Thoracic aorta (tissue), 2 donors: ENCODE measurements around the gene OPN1SW. TPM values are rescaled to one million over a fixed set of nuclear protein-coding genes. Genes with fewer than 3 reads are reported as not detected.

Experiments
- ATAC-seq: fragments of 150-250 bp; one replicate; pipeline ENCODE4 v1.8.0; 2017; ENCODE audit warnings: low read depth; ENCODE audit not compliant: insufficient number of reproducible peaks, low FRiP score
- DNase-seq: peaks from one replicate; pipeline ENCODE4 v3.0.0-alpha.2; 2020; ENCODE audit warnings: low spot score
- H3K27ac ChIP-seq, 2 donors: fragments of 200-600 bp; sonication (generic); 1 replicate in 1 of 2; 2 replicates in 1 of 2; pipeline ENCODE4 v1.5.1; 2016; ENCODE audit warnings: mild to moderate bottlenecking in 2 of 2, moderate library complexity in 2 of 2
- H3K27me3 ChIP-seq: fragments of 200-600 bp; sonication (generic); replicated peaks from 2 replicates; pipeline ENCODE4 v1.6.0; 2016; ENCODE audit warnings: mild to moderate bottlenecking; ENCODE audit not compliant: insufficient read depth
- H3K36me3 ChIP-seq: fragments of 200-600 bp; sonication (generic); one replicate; pipeline ENCODE4 v1.5.1; 2016
- H3K4me1 ChIP-seq, 2 donors: fragments of 200-600 bp; sonication (generic); 1 replicate in 1 of 2; 2 replicates in 1 of 2; pipeline versions ENCODE4 v1.5.1 to v1.6.0; 2016; ENCODE audit warnings: low read depth in 2 of 2, mild to moderate bottlenecking in 1 of 2; ENCODE audit not compliant: control insufficient read depth in 1 of 2
- H3K4me3 ChIP-seq: fragments of 200-600 bp; sonication (generic); 2 replicates; pipeline ENCODE4 v1.5.1; 2016; ENCODE audit warnings: mild to moderate bottlenecking
- H3K9me3 ChIP-seq: fragments of 200-600 bp; sonication (generic); 2 replicates; pipeline ENCODE4 v1.5.1; 2016
- total RNA-seq, 2 donors: library from RNA; depleted of rRNA; stranded (reverse); fragments of >200 nt; gene quantifications; one replicate each; pipeline versions ENCODE4 v1.1.0 to v1.2.3, GENCODE V29; 2016
- TF ChIP-seq, protein P1 (sequence below): fragments of 200-600 bp; sonication (generic); IDR thresholded peaks from one replicate; pipeline ENCODE4 v1.5.1; 2019; ENCODE audit warnings: antibody characterized with exemption

The OPN1SW gene
- total RNA-seq, 2 donors from 2014 or later, result not detected

DNA sequence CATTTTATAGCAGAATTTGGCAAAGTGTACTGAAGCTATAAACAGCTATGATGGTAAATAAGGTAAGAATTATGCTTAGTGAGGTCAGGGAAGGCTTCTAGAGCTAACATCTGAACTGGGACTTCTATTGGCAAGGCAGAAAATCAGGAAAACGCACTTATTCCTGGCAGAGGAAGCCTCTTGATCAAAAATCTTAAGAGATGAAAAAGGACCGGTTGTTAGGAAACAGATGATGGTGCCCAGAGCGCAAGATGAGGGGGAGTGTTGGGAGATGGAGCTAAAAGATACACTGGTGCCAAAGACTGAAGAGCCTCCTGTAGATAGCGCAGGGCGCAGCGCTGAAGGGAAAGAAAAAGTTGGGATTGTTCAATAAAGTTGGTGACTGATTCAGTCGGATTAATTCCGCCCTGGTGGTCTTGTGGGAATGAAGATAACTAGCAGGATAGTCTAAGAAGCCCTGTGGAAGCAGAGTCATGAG lies 37.0 kb downstream of the OPN1SW start:
- H3K27ac ChIP-seq, result peak overlapping the region; percentile 94 to 98
- DNase-seq (peak; percentile 10), ATAC-seq (peak; percentile 29)
- no peaks in the 10 kb centered on the region for H3K27me3 ChIP-seq
- no peaks in the 10 kb centered on the region for H3K36me3 ChIP-seq
- peaks cover 27 to 38% of the 10 kb centered on the region in 2 donors for H3K4me1 ChIP-seq
- peak overlapping the region; percentile 98 for H3K4me3 ChIP-seq
- H3K9me3 ChIP-seq, result no peaks in the 10 kb centered on the region
- TF ChIP-seq, protein P1, sequence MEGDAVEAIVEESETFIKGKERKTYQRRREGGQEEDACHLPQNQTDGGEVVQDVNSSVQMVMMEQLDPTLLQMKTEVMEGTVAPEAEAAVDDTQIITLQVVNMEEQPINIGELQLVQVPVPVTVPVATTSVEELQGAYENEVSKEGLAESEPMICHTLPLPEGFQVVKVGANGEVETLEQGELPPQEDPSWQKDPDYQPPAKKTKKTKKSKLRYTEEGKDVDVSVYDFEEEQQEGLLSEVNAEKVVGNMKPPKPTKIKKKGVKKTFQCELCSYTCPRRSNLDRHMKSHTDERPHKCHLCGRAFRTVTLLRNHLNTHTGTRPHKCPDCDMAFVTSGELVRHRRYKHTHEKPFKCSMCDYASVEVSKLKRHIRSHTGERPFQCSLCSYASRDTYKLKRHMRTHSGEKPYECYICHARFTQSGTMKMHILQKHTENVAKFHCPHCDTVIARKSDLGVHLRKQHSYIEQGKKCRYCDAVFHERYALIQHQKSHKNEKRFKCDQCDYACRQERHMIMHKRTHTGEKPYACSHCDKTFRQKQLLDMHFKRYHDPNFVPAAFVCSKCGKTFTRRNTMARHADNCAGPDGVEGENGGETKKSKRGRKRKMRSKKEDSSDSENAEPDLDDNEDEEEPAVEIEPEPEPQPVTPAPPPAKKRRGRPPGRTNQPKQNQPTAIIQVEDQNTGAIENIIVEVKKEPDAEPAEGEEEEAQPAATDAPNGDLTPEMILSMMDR, result no peak

- no peak for DNase-seq
- TF ChIP-seq, protein P1, result no peak
- no peak overlapping the region for H3K4me3 ChIP-seq
These were observed 37.7 kb downstream of the OPN1SW start for GRCh38 chr7:128737867-128738385.

DNA sequence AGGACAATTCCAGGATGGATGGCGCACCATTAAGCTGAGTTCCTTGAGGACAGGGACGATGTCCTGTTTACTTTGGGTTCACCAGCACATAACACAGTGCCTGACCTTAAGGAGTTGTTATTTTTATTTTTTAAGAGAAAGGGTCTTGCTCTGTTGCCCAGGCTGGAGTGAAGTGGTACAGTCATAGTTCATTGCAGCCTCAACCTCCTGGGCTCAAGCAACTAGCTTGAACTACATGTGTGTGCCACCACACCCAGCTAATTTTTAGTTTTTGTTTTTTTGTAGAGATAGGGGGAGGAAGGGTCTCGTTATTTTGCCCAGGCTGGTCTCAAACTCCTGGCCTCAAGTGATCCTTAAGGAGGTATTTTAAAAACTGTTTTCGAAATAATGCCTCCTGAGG lies 38.2 kb downstream of the OPN1SW start:
- no peak overlapping the region for H3K27ac ChIP-seq
- no peak overlapping the region for H3K4me3 ChIP-seq
- H3K4me1 ChIP-seq, result peaks cover 22 to 32% of the 10 kb centered on the region in 2 donors
- H3K36me3 ChIP-seq, result no peaks in the 10 kb centered on the region
- DNase-seq, result no peak
- H3K27me3 ChIP-seq, result no peaks in the 10 kb centered on the region
- H3K9me3 ChIP-seq, result no peaks in the 10 kb centered on the region
- no peak for ATAC-seq
- TF ChIP-seq, protein P1, result no peak

More at GRCh38 chr7:128737867-128738385, 37.7 kb downstream of the OPN1SW start:
- Histone ChIP-seq H3K9me3 (no peaks in the 10 kb centered on the region), H3K36me3 (no peaks in the 10 kb centered on the region), H3K4me1 (peaks cover 25 to 34% of the 10 kb centered on the region in 2 donors), H3K27ac (peak overlapping the region; percentile 94 to 98), H3K27me3 (no peaks in the 10 kb centered on the region)
- no peak for ATAC-seq

DNA sequence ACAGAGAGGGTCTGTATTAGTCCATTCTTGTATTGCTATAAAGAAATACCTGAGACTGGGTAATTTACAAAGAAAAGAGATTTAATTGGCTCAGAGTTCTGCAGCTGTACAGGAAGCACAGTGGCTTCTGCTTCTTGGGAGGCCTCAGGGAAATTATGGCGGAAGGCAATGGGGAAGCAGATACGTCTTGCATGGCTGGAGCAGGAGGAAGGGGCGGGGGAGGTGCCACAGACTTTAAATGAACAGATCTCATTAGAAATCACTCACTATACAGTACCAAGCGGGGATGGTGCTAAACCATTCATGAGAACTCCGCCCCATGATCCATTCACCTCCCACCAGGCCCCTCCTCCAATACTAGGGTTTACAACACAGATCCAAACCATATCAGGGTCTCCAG lies 40.2 kb downstream of the OPN1SW start:
- peaks cover 5 to 12% of the 10 kb centered on the region in 2 donors for H3K4me1 ChIP-seq
- ATAC-seq, result no peak
- H3K9me3 ChIP-seq, result no peaks in the 10 kb centered on the region
- H3K27ac ChIP-seq, result no peak overlapping the region
- no peak overlapping the region for H3K4me3 ChIP-seq
- no peak for DNase-seq
- no peaks in the 10 kb centered on the region for H3K36me3 ChIP-seq
- TF ChIP-seq, protein P1, result no peak
- H3K27me3 ChIP-seq, result no peaks in the 10 kb centered on the region

DNA sequence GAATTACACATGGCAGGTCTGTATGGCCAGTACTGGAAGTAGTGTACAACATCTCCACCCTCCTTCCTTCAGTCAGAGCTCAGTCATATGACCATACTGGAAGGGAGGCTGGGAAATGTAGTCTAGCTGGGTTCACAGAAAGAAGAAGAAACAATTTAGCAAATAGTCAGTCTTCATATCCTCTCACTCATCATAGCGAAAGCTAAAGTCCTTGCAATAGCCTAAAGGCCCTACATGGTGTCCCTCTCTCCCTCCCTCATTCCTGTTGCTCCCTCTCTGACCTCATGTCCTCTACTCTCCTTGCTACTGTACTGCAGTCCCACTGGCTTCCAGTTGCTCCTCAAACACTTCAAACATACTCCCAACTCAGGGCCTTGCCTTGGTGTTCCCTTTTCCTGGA lies 40.7 kb downstream of the OPN1SW start:
- Histone ChIP-seq H3K27me3 (no peaks in the 10 kb centered on the region), H3K4me3 (no peak overlapping the region), H3K36me3 (no peaks in the 10 kb centered on the region), H3K27ac (no peak overlapping the region), H3K4me1 (peaks cover 3 to 7% of the 10 kb centered on the region in 2 donors), H3K9me3 (no peaks in the 10 kb centered on the region)
- TF ChIP-seq, protein P1, result no peak
- DNase-seq, result no peak
- no peak for ATAC-seq
